Ovary (tissue), 3 donors: ENCODE measurements around the gene INPPL1.

Experiments
- CTCF ChIP-seq, 3 donors: fragments of 450-650 bp in 2 of 3; fragments of 200-600 bp in 1 of 3; IDR thresholded peaks; one replicate each; pipeline versions ENCODE4 v1.5.1 to v1.8.0; 2016 to 2022; ENCODE audit warnings: antibody characterized with exemption in 3 of 3, mild to moderate bottlenecking in 1 of 3
- POLR2A ChIP-seq: fragments of 450-650 bp; IDR thresholded peaks from one replicate; pipeline ENCODE4 v1.6.1; 2017; ENCODE audit warnings: antibody characterized with exemption, mild to moderate bottlenecking, moderate library complexity
- donor health status: DM: no; HTN: no; CAD: no.

- TF ChIP-seq POLR2A (no peak), CTCF (IDR thresholded peaks at IDR 0.05) (no peak)
Measured at GRCh38 chr11:72225411-72225951, 914 bp downstream of the INPPL1 start.
